ENCODE data around the gene TRAM2. TPM values are rescaled to one million over a fixed set of nuclear protein-coding genes. Genes with fewer than 3 reads are reported as not detected.
A peak's percentile ranks its signal among the peaks of the same experiment; 100 is the strongest.

Gene TRAM2
- total and polyA plus RNA-seq, 2 of the 13 experiments (the other 11 are each of a cell fraction or from before 2014, with no cell fraction given): 49.1 to 72.5 TPM

- TF ChIP-seq ZNF879 (CRISPR knock-in tag; IDR thresholded peaks at IDR 0.05) (no peak), RARA (CRISPR knock-in tag; IDR thresholded peaks at IDR 0.05) (no peak), ARID2 (CRISPR knock-in tag; IDR thresholded peaks at IDR 0.05; ENCODE audit: borderline replicate concordance) (no peak), HOXA9 (CRISPR knock-in tag; IDR thresholded peaks at IDR 0.05; ENCODE audit: borderline replicate concordance) (no peak), CCDC6 (CRISPR knock-in tag; IDR thresholded peaks at IDR 0.05) (no peak), SPEN (CRISPR knock-in tag; IDR thresholded peaks at IDR 0.05; ENCODE audit: low read depth) (no peak), ZNF7 (CRISPR knock-in tag; IDR thresholded peaks at IDR 0.05) (no peak), ZNF670 (CRISPR knock-in tag; IDR thresholded peaks at IDR 0.05; ENCODE audit: borderline replicate concordance) (no peak), HMG20B (CRISPR knock-in tag; conservative IDR thresholded peaks at IDR 0.05) (0 out of 2 replicates have a peak, but pooled peaks have one; percentile 42), ZNF318 (CRISPR knock-in tag; IDR thresholded peaks at IDR 0.05) (peak; percentile 61; the same call in 1 of the 2 replicates), PHF8 (CRISPR knock-in tag; IDR thresholded peaks at IDR 0.05) (peak; percentile 33; the same call in 1 of the 2 replicates), FOXC1 (CRISPR knock-in tag; IDR thresholded peaks at IDR 0.05; ENCODE audit: borderline replicate concordance) (peak; percentile 10; the same call in 1 of the 2 replicates), PAWR (CRISPR knock-in tag; IDR thresholded peaks at IDR 0.05; ENCODE audit: borderline replicate concordance) (no peak), JDP2 (CRISPR knock-in tag; IDR thresholded peaks at IDR 0.05; ENCODE audit: borderline replicate concordance) (no peak), ZNF431 (CRISPR knock-in tag; IDR thresholded peaks at IDR 0.05; ENCODE audit: borderline replicate concordance, low read depth) (0 out of 2 replicates have a peak, but pooled peaks have one; percentile 11), ELF4 (CRISPR knock-in tag; IDR thresholded peaks at IDR 0.05; ENCODE audit: borderline replicate concordance) (no peak)
- TF ChIP-seq, protein P1, sequence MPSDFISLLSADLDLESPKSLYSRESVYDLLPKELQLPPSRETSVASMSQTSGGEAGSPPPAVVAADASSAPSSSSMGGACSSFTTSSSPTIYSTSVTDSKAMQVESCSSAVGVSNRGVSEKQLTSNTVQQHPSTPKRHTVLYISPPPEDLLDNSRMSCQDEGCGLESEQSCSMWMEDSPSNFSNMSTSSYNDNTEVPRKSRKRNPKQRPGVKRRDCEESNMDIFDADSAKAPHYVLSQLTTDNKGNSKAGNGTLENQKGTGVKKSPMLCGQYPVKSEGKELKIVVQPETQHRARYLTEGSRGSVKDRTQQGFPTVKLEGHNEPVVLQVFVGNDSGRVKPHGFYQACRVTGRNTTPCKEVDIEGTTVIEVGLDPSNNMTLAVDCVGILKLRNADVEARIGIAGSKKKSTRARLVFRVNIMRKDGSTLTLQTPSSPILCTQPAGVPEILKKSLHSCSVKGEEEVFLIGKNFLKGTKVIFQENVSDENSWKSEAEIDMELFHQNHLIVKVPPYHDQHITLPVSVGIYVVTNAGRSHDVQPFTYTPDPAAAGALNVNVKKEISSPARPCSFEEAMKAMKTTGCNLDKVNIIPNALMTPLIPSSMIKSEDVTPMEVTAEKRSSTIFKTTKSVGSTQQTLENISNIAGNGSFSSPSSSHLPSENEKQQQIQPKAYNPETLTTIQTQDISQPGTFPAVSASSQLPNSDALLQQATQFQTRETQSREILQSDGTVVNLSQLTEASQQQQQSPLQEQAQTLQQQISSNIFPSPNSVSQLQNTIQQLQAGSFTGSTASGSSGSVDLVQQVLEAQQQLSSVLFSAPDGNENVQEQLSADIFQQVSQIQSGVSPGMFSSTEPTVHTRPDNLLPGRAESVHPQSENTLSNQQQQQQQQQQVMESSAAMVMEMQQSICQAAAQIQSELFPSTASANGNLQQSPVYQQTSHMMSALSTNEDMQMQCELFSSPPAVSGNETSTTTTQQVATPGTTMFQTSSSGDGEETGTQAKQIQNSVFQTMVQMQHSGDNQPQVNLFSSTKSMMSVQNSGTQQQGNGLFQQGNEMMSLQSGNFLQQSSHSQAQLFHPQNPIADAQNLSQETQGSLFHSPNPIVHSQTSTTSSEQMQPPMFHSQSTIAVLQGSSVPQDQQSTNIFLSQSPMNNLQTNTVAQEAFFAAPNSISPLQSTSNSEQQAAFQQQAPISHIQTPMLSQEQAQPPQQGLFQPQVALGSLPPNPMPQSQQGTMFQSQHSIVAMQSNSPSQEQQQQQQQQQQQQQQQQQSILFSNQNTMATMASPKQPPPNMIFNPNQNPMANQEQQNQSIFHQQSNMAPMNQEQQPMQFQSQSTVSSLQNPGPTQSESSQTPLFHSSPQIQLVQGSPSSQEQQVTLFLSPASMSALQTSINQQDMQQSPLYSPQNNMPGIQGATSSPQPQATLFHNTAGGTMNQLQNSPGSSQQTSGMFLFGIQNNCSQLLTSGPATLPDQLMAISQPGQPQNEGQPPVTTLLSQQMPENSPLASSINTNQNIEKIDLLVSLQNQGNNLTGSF (CRISPR knock-in tag; IDR thresholded peaks at IDR 0.05): no peak
These were observed 1.4 kb downstream of the TRAM2 start (continued) for GRCh38 chr6:52575502-52575892.

Data from HepG2 (cell line).